ENCODE measurements around the gene ZNF445.
"Not testable (repeated sequence)": the region's sequence is repeated elsewhere in the genome, so short reads cannot be mapped to it uniquely, and the experiment has no call there.

The ZNF445 gene

GRCh38 chr3:44476963-44477311, 533 bp downstream of the ZNF445 start:
- in situ Hi-C loops (cut with MboI; ENCODE audit: low sequenced_read_pairs): no loop called here

GRCh38 chr3:44476181-44476611, 1.3 kb downstream of the ZNF445 start:
- in situ Hi-C loops (cut with MboI; ENCODE audit: low sequenced_read_pairs): no loop called here

GRCh38 chr3:44474886-44475285, 2.6 kb downstream of the ZNF445 start:
- in situ Hi-C loops (cut with MboI; ENCODE audit: low sequenced_read_pairs): not testable (repeated sequence)

GRCh38 chr3:44470430-44470829, 7.0 kb downstream of the ZNF445 start:
- in situ Hi-C loops (cut with MboI; ENCODE audit: low sequenced_read_pairs): no loop called here

GRCh38 chr3:44469914-44470313, 7.6 kb downstream of the ZNF445 start:
- in situ Hi-C loops (cut with MboI; ENCODE audit: low sequenced_read_pairs): no loop called here

GRCh38 chr3:44468572-44469520, 8.6 kb downstream of the ZNF445 start:
- in situ Hi-C loops (cut with MboI; ENCODE audit: low sequenced_read_pairs): no loop called here

GRCh38 chr3:44468099-44468537, 9.4 kb downstream of the ZNF445 start:
- in situ Hi-C loops (cut with MboI; ENCODE audit: low sequenced_read_pairs): not testable (repeated sequence)

- in situ Hi-C loops (cut with MboI; ENCODE audit: low sequenced_read_pairs): no loop called here
Measured at GRCh38 chr3:44467241-44467640, 10.2 kb downstream of the ZNF445 start.

- in situ Hi-C loops (cut with MboI; ENCODE audit: low sequenced_read_pairs): not testable (repeated sequence)
Measured at GRCh38 chr3:44464920-44465319, 12.6 kb downstream of the ZNF445 start.

GRCh38 chr3:44464509-44464908, 13.0 kb downstream of the ZNF445 start:
- in situ Hi-C loops (cut with MboI; ENCODE audit: low sequenced_read_pairs): no loop called here

- in situ Hi-C loops (cut with MboI; ENCODE audit: low sequenced_read_pairs): not testable (repeated sequence)
Measured at GRCh38 chr3:44460050-44460449, 17.4 kb downstream of the ZNF445 start.

- in situ Hi-C loops (cut with MboI; ENCODE audit: low sequenced_read_pairs): no loop called here
Measured at GRCh38 chr3:44455318-44455717, 22.2 kb downstream of the ZNF445 start.

- in situ Hi-C loops (cut with MboI; ENCODE audit: low sequenced_read_pairs): no loop called here
Measured at GRCh38 chr3:44454258-44454657, 23.2 kb downstream of the ZNF445 start.

GRCh38 chr3:44451441-44451840, 26.0 kb downstream of the ZNF445 start:
- in situ Hi-C loops (cut with MboI; ENCODE audit: low sequenced_read_pairs): no loop called here

- in situ Hi-C loops (cut with MboI; ENCODE audit: low sequenced_read_pairs): no loop called here
Measured at GRCh38 chr3:44446929-44447328, 30.5 kb downstream of the ZNF445 start.

- in situ Hi-C loops (cut with MboI; ENCODE audit: low sequenced_read_pairs): no loop called here
Measured at GRCh38 chr3:44445786-44446185, 31.7 kb downstream of the ZNF445 start.

GRCh38 chr3:44444896-44445691, 32.4 kb downstream of the ZNF445 start:
- in situ Hi-C loops (cut with MboI; ENCODE audit: low sequenced_read_pairs): no loop called here

GRCh38 chr3:44444437-44444836, 33.0 kb downstream of the ZNF445 start:
- in situ Hi-C loops (cut with MboI; ENCODE audit: low sequenced_read_pairs): no loop called here

- in situ Hi-C loops (cut with MboI; ENCODE audit: low sequenced_read_pairs): no loop called here
Measured at GRCh38 chr3:44442596-44443309, 34.7 kb downstream of the ZNF445 start.

- in situ Hi-C loops (cut with MboI; ENCODE audit: low sequenced_read_pairs): no loop called here
Measured at GRCh38 chr3:44439499-44440295, 37.8 kb downstream of the ZNF445 start.

Data from HL-60/S4 (cell line).